H9 (cell line): ENCODE results near the gene ZFYVE19. TPM values are rescaled to one million over a fixed set of nuclear protein-coding genes. Genes with fewer than 3 reads are reported as not detected.

ENCODE experiments used
- DNase-seq: peaks from one replicate; pipeline ENCODE4 v3.0.0-alpha.2; 2017
- H2AFZ ChIP-seq: one replicate; pipeline ENCODE4 v1.6.1; 2013; ENCODE audit warnings: mild to moderate bottlenecking, low read length, control low read depth, moderate library complexity
- H2AK5ac ChIP-seq: 2 replicates; pipeline ENCODE4 v1.6.1; 2013; ENCODE audit warnings: low read length, control low read depth, mixed read lengths; ENCODE audit not compliant: insufficient read length
- H2BK120ac ChIP-seq: one replicate; pipeline ENCODE4 v1.6.1; 2013; ENCODE audit warnings: low read depth, mild to moderate bottlenecking, low read length, control low read depth, inconsistent platforms; ENCODE audit not compliant: poor library complexity, severe bottlenecking
- H2BK12ac ChIP-seq: 2 replicates; pipeline ENCODE4 v1.6.1; 2013; ENCODE audit warnings: low read length, control low read depth, mixed read lengths, low read depth; ENCODE audit not compliant: insufficient read length
- H2BK15ac ChIP-seq: 2 replicates; pipeline ENCODE4 v1.6.1; 2013; ENCODE audit warnings: low read depth, low read length, control low read depth
- H2BK20ac ChIP-seq: one replicate; pipeline ENCODE4 v1.6.1; 2013; ENCODE audit warnings: low read depth, mild to moderate bottlenecking, low read length, control low read depth, inconsistent platforms; ENCODE audit not compliant: poor library complexity, severe bottlenecking
- H2BK5ac ChIP-seq: 2 replicates; pipeline ENCODE4 v1.6.1; 2013; ENCODE audit warnings: low read length, control low read depth, mixed read lengths; ENCODE audit not compliant: insufficient read length
- H3K14ac ChIP-seq: 2 replicates; pipeline ENCODE4 v1.6.1; 2013; ENCODE audit warnings: low read length, control low read depth; ENCODE audit not compliant: insufficient read depth
- H3K18ac ChIP-seq: 2 replicates; pipeline ENCODE4 v1.6.1; 2013; ENCODE audit warnings: low read depth, mild to moderate bottlenecking, mixed read lengths, low read length, control low read depth; ENCODE audit not compliant: insufficient read length
- H3K23ac ChIP-seq: 2 replicates; pipeline ENCODE4 v1.6.1; 2013; ENCODE audit warnings: low read length, control low read depth, mixed read lengths, low read depth; ENCODE audit not compliant: insufficient read length
- H3K23me2 ChIP-seq: 2 replicates; pipeline ENCODE4 v1.6.1; 2013; ENCODE audit warnings: low read depth, mild to moderate bottlenecking, mixed read lengths, low read length, control low read depth; ENCODE audit not compliant: insufficient read length, poor library complexity, severe bottlenecking
- H3K27ac ChIP-seq: 2 replicates; pipeline ENCODE4 v1.5.1; 2013; ENCODE audit warnings: low read length, control low read depth, mixed read lengths, low read depth; ENCODE audit not compliant: insufficient read length
- H3K27me3 ChIP-seq: 2 replicates; pipeline ENCODE4 v1.6.1; 2013; ENCODE audit warnings: low read length, control low read depth, inconsistent platforms; ENCODE audit not compliant: insufficient read depth
- H3K4ac ChIP-seq: 2 replicates; pipeline ENCODE4 v1.6.1; 2013; ENCODE audit warnings: low read depth, mild to moderate bottlenecking, control low read depth, inconsistent platforms, low read length, moderate library complexity
- H3K4me1 ChIP-seq: 2 replicates; pipeline ENCODE4 v1.6.1; 2013; ENCODE audit warnings: low read length, control low read depth, inconsistent platforms; ENCODE audit not compliant: insufficient read depth
- H3K4me2 ChIP-seq: 2 replicates; pipeline ENCODE4 v1.6.1; 2013; ENCODE audit warnings: low read length, control low read depth, mixed read lengths; ENCODE audit not compliant: insufficient read length, insufficient read depth
- H3K56ac ChIP-seq: 2 replicates; pipeline ENCODE4 v1.6.1; 2013; ENCODE audit warnings: low read depth, mild to moderate bottlenecking, mixed read lengths, low read length, control low read depth; ENCODE audit not compliant: insufficient read length
- H3K79me1 ChIP-seq: 2 replicates; pipeline ENCODE4 v1.6.1; 2013; ENCODE audit warnings: low read depth, mild to moderate bottlenecking, moderate library complexity, low read length, control low read depth, inconsistent platforms; ENCODE audit not compliant: insufficient read depth, poor library complexity, severe bottlenecking
- H3K79me2 ChIP-seq: 2 replicates; pipeline ENCODE4 v1.6.1; 2013; ENCODE audit warnings: low read length, control low read depth, inconsistent platforms; ENCODE audit not compliant: insufficient read depth
- H3K9ac ChIP-seq: 2 replicates; pipeline ENCODE4 v1.6.1; 2013; ENCODE audit warnings: low read length, control low read depth, mixed read lengths; ENCODE audit not compliant: insufficient read length; ENCODE audit errors: extremely low read depth
- H3K9me3 ChIP-seq: one replicate; pipeline ENCODE4 v1.6.1; 2013; ENCODE audit warnings: low read depth, low read length, inconsistent platforms; ENCODE audit not compliant: control insufficient read depth
- H3T11ph ChIP-seq: one replicate; pipeline ENCODE4 v1.6.1; 2013; ENCODE audit warnings: mild to moderate bottlenecking, low read length, control low read depth, inconsistent platforms
- H4K20me1 ChIP-seq: one replicate; pipeline ENCODE4 v1.6.1; 2013; ENCODE audit not compliant: control insufficient read depth, insufficient read length, insufficient read depth
- H4K5ac ChIP-seq: 2 replicates; pipeline ENCODE4 v1.6.1; 2013; ENCODE audit warnings: low read depth, mild to moderate bottlenecking, mixed read lengths, low read length, control low read depth; ENCODE audit not compliant: insufficient read length
- H4K8ac ChIP-seq: replicated peaks from 2 replicates; pipeline ENCODE4 v1.6.1; 2013; ENCODE audit warnings: low read length, control low read depth, mixed read lengths, low read depth; ENCODE audit not compliant: insufficient read length
- H4K91ac ChIP-seq: 2 replicates; pipeline ENCODE4 v1.6.1; 2013; ENCODE audit warnings: low read depth, mild to moderate bottlenecking, moderate library complexity, mixed read lengths, low read length, control low read depth; ENCODE audit not compliant: insufficient read length
- H3K27ac Mint-ChIP-seq, 3 experiments: 2 replicates in 2 of 3; 3 replicates in 1 of 3; pipeline ENCODE4 v1.8.0; 2020 to 2021; ENCODE audit warnings: mixed read lengths in 3 of 3, mild to moderate bottlenecking in 1 of 3, moderate library complexity in 1 of 3
- H3K27me3 Mint-ChIP-seq: 2 replicates; pipeline ENCODE4 v1.8.0; 2021; ENCODE audit warnings: low read depth, mild to moderate bottlenecking, moderate library complexity, mixed read lengths
- H3K36me3 Mint-ChIP-seq, 3 experiments: 2 replicates in 2 of 3; 3 replicates in 1 of 3; pipeline ENCODE4 v1.8.0; 2020 to 2021; ENCODE audit warnings: low read depth in 3 of 3, mixed read lengths in 3 of 3; ENCODE audit not compliant: insufficient read depth in 1 of 3
- H3K4me1 Mint-ChIP-seq, 2 experiments: 2 replicates each; pipeline ENCODE4 v1.8.0; 2020; ENCODE audit warnings: mixed read lengths in 2 of 2
- H3K4me3 Mint-ChIP-seq, 2 experiments: 2 replicates in 1 of 2; 3 replicates in 1 of 2; pipeline ENCODE4 v1.8.0; 2020 to 2021; ENCODE audit warnings: mild to moderate bottlenecking in 2 of 2, mixed read lengths in 2 of 2, moderate library complexity in 1 of 2
- H3K9me3 Mint-ChIP-seq, 2 experiments: 2 replicates in 1 of 2; 3 replicates in 1 of 2; pipeline ENCODE4 v1.8.0; 2020; ENCODE audit warnings: mild to moderate bottlenecking in 2 of 2, mixed read lengths in 2 of 2, moderate library complexity in 1 of 2
- CTCF ChIP-seq: fragments of 200-600 bp; sonication (generic); conservative IDR thresholded peaks from 3 replicates; pipeline ENCODE4 v1.8.0; 2021; ENCODE audit warnings: antibody characterized with exemption, mild to moderate bottlenecking
- WGBS: extraction: QIAGEN DNeasy Blood & Tissue Kit; methylation state at CpG from one replicate; pipeline ENCODE4 v1.1.7; 2013; ENCODE audit warnings: missing lambda C conversion rate, low lambda C conversion rate, mixed read lengths; ENCODE audit not compliant: insufficient read length; ENCODE audit errors: extremely low coverage; 5-methylcytosine and 5-hydroxymethylcytosine counted together
- total RNA-seq: library from RNA; stranded (reverse); gene quantifications from 2 replicates; pipeline ENCODE4 v1.2.1, GENCODE V29; 2021

Gene ZFYVE19
- total RNA-seq, 1 experiment from 2014 or later: 11.3 TPM

GRCh38 chr15:40773902-40774301, 33.0 kb upstream of the ZFYVE19 start:
- H2AK5ac ChIP-seq: no peak overlapping the region
- H3T11ph ChIP-seq: no peak overlapping the region
- WGBS: no CpG with 5 or more reads among the region's 6 CpGs
- H2AFZ ChIP-seq: no peak overlapping the region
- TF ChIP-seq CTCF: no peak
- H3K27ac Mint-ChIP-seq: no peak overlapping the region
- no peaks in the 10 kb centered on the region; the same call in 1 of the 2 replicates for H3K27me3 Mint-ChIP-seq
- no peaks in the 10 kb centered on the region for H3K9me3 Mint-ChIP-seq
- no peak overlapping the region for H3K4me2 ChIP-seq
- H3K27ac ChIP-seq: no peak overlapping the region
- H4K20me1 ChIP-seq: no peaks in the 10 kb centered on the region
- H3K18ac ChIP-seq: no peak overlapping the region
- peaks cover 11 to 53% (median 30%) of the 10 kb centered on the region in 3 experiments; a peak in 6 of 7 replicates for H3K36me3 Mint-ChIP-seq
- no peak overlapping the region for H2BK20ac ChIP-seq
- no peaks in the 10 kb centered on the region for H3K79me1 ChIP-seq
- H2BK15ac ChIP-seq: no peak overlapping the region
- H3K14ac ChIP-seq: no peak overlapping the region
- no peak overlapping the region for H3K4me3 Mint-ChIP-seq
- H3K9ac ChIP-seq: no peak overlapping the region
- no peak for DNase-seq
- H2BK5ac ChIP-seq: no peak overlapping the region
- H3K23me2 ChIP-seq: no peaks in the 10 kb centered on the region
- no peak overlapping the region for H4K91ac ChIP-seq
- no peak overlapping the region for H2BK12ac ChIP-seq
- no peaks in the 10 kb centered on the region for H3K9me3 ChIP-seq
- no peak overlapping the region for H4K5ac ChIP-seq
- H2BK120ac ChIP-seq: no peak overlapping the region
- no peaks in the 10 kb centered on the region for H3K4me1 ChIP-seq
- no peaks in the 10 kb centered on the region for H3K79me2 ChIP-seq
- H3K4ac ChIP-seq: no peak overlapping the region
- H3K56ac ChIP-seq: no peak overlapping the region
- no peaks in the 10 kb centered on the region for H3K27me3 ChIP-seq
- H3K23ac ChIP-seq: no peak overlapping the region
- no peaks in the 10 kb centered on the region for H3K4me1 Mint-ChIP-seq
- no peak overlapping the region for H4K8ac ChIP-seq
